NT2/D1 (cell line): Measurements from ENCODE around the gene ENGASE.

Experiments
- DNase-seq: peaks from one replicate; pipeline ENCODE4 v3.0.0-alpha.2; 2011; ENCODE audit warnings: low read depth, low spot score
- H3K27me3 ChIP-seq: 2 replicates; pipeline ENCODE4 v1.6.0; 2011; ENCODE audit warnings: mild to moderate bottlenecking; ENCODE audit not compliant: insufficient read length, insufficient read depth
- H3K36me3 ChIP-seq: 2 replicates; pipeline ENCODE4 v1.6.1; 2011; ENCODE audit warnings: mild to moderate bottlenecking, low read length, mixed read lengths; ENCODE audit not compliant: insufficient read depth, insufficient read length
- H3K4me1 ChIP-seq: 2 replicates; pipeline ENCODE4 v1.5.1; 2011; ENCODE audit not compliant: insufficient read depth, insufficient read length
- H3K4me3 ChIP-seq: 2 replicates; pipeline ENCODE4 v1.5.1; 2011; ENCODE audit warnings: low read depth; ENCODE audit not compliant: insufficient read length
- H3K9ac ChIP-seq: 2 replicates; pipeline ENCODE4 v1.6.0; 2011; ENCODE audit warnings: low read depth; ENCODE audit not compliant: insufficient read length
- H3K9me3 ChIP-seq: 2 replicates; pipeline ENCODE4 v1.5.1; 2011; ENCODE audit warnings: mild to moderate bottlenecking, low read length; ENCODE audit not compliant: insufficient read depth
- SUZ12 ChIP-seq: IDR thresholded peaks from 2 replicates; pipeline ENCODE4 v1.6.1; 2011; ENCODE audit not compliant: insufficient read length, insufficient read depth; ENCODE audit errors: extremely low read depth
- YY1 ChIP-seq: IDR thresholded peaks from 2 replicates; pipeline ENCODE4 v1.6.1; 2011; ENCODE audit not compliant: insufficient read length, insufficient read depth
- ZNF274 ChIP-seq: IDR thresholded peaks from 2 replicates; pipeline ENCODE4 v1.6.1; 2011; ENCODE audit warnings: mild to moderate bottlenecking, low read depth, low read length

Gene ENGASE

GRCh38 chr17:79082311-79083190 lies 7.9 kb downstream of the ENGASE start:
- Histone ChIP-seq H3K4me1 (peaks cover 4% of the 10 kb centered on the region), H3K27me3 (no peaks in the 10 kb centered on the region), H3K9me3 (no peaks in the 10 kb centered on the region), H3K4me3 (no peak overlapping the region), H3K36me3 (peaks cover 83% of the 10 kb centered on the region), H3K9ac (no peak overlapping the region)
- TF ChIP-seq ZNF274 (no peak), YY1 (no peak), SUZ12 (no peak)
- DNase-seq: peak; percentile 13

- Histone ChIP-seq H3K36me3 (peaks cover 80% of the 10 kb centered on the region), H3K27me3 (no peaks in the 10 kb centered on the region), H3K4me3 (no peak overlapping the region), H3K4me1 (peaks cover 7% of the 10 kb centered on the region), H3K9me3 (no peaks in the 10 kb centered on the region), H3K9ac (no peak overlapping the region)
- no peak for DNase-seq
- TF ChIP-seq SUZ12: no peak
- TF ChIP-seq YY1: no peak
- TF ChIP-seq ZNF274: no peak
These were observed 8.8 kb downstream of the ENGASE start for GRCh38 chr17:79083191-79083971.

GRCh38 chr17:79084291-79085153 lies 9.9 kb downstream of the ENGASE start:
- peaks cover 72% of the 10 kb centered on the region for H3K36me3 ChIP-seq
- H3K27me3 ChIP-seq: no peaks in the 10 kb centered on the region
- H3K4me3 ChIP-seq: no peak overlapping the region
- DNase-seq: no peak
- no peak overlapping the region for H3K9ac ChIP-seq
- TF ChIP-seq ZNF274: no peak
- TF ChIP-seq YY1: no peak
- no peak for TF ChIP-seq SUZ12
- H3K9me3 ChIP-seq: no peaks in the 10 kb centered on the region
- peaks cover 7% of the 10 kb centered on the region for H3K4me1 ChIP-seq

GRCh38 chr17:79085154-79085920 lies 10.7 kb downstream of the ENGASE start:
- TF ChIP-seq SUZ12 (no peak), ZNF274 (no peak), YY1 (no peak)
- Histone ChIP-seq H3K9ac (no peak overlapping the region), H3K9me3 (no peaks in the 10 kb centered on the region), H3K4me1 (peaks cover 7% of the 10 kb centered on the region), H3K4me3 (no peak overlapping the region), H3K27me3 (no peaks in the 10 kb centered on the region), H3K36me3 (peaks cover 63% of the 10 kb centered on the region)
- DNase-seq: no peak

GRCh38 chr17:79085921-79086551 lies 11.4 kb downstream of the ENGASE start:
- Histone ChIP-seq H3K4me1 (peaks cover 11% of the 10 kb centered on the region), H3K9me3 (no peaks in the 10 kb centered on the region), H3K36me3 (peaks cover 60% of the 10 kb centered on the region), H3K27me3 (no peaks in the 10 kb centered on the region), H3K9ac (no peak overlapping the region), H3K4me3 (no peak overlapping the region)
- DNase-seq: no peak
- no peak for TF ChIP-seq YY1
- TF ChIP-seq SUZ12: no peak
- TF ChIP-seq ZNF274: no peak
